SK-MEL-5 (cell line): ENCODE results near the gene NPIPB9. TPM values are rescaled to one million over a fixed set of nuclear protein-coding genes. Genes with fewer than 3 reads are reported as not detected.
"Not testable (repeated sequence)": the region's sequence is repeated elsewhere in the genome, so short reads cannot be mapped to it uniquely, and the experiment has no call there.

Experiments
- DNase-seq: peaks from one replicate; pipeline ENCODE4 v3.0.0-alpha.2; 2016; ENCODE audit warnings: low read depth, low spot score
- in situ Hi-C: cut with HindIII; loops from 2 replicates; pipeline ENCODE4 v1.10.0; 2016; ENCODE audit warnings: low sequenced_read_pairs, high pct_unique_total_duplicates, low pct_unique_long_range_greater_than_20kb
- polyA plus RNA-seq, 2 experiments: library from polyadenylated mRNA; depleted of rRNA; stranded (reverse); fragments of >200 nt; gene quantifications; 2 replicates each; pipeline ENCODE4 v1.2.3, GENCODE V29; 2015
- total RNA-seq: library from RNA; depleted of rRNA; stranded (reverse); fragments of >200 nt; shearing (Covaris generic); gene quantifications from 2 replicates; pipeline ENCODE4 v1.2.3, GENCODE V29; 2014; rRNA removed

Gene NPIPB9
- 0.16 and 1.9 TPM in 2 replicates for total RNA-seq
- polyA plus RNA-seq (2015; cell fraction: cytosol; rRNA removed), result 0.08 TPM in 1 of 2 replicates, not detected in the other
- polyA plus RNA-seq (2015; cell fraction: nucleus; rRNA removed), result 2.7 and 3.1 TPM in 2 replicates

DNA sequence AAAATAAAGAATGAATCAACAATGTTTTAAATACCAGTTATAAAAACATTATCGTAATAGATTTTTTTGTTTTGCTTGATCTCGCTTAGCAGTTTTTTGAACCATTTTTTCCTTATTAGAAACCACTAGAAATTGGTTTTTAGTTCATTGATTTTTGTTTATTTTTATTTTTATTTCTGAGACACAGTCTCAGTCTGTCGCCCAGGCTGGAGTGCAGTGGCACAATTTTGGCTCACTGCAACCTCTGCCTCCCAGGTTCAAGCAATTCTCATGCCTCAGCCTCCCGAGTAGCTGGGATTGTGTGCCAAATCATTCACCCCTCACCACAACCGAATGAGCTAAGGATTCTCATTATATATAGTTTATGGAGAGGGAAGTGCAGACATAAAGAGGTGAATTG, at the start of gene NPIPB9:
TSS of gene NPIPB9 (plus strand) at position 301 of the 400 bp plus-strand sequence.
- DNase-seq, in situ Hi-C loops: not testable (repeated sequence)

DNA sequence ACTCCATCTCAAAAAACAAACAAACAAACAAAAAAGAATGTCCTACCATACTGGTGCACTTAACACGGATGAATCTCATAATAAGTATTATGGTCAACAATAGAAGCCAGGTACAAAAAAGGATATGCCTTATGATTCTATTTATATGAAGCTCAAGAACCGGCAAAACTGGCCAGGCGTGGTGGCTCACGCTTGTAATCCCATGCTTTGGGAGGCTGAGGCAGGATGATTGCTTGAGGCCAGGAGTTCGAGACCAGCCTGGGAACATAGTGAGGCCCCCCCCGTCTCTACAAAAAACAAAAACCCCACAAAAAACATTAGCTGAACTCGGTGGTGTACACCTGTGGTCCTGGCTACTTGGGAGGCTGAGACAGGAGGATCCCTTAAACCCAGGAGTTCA, 47.3 kb upstream of the NPIPB9 start:
- in situ Hi-C loops, DNase-seq: not testable (repeated sequence)

DNA sequence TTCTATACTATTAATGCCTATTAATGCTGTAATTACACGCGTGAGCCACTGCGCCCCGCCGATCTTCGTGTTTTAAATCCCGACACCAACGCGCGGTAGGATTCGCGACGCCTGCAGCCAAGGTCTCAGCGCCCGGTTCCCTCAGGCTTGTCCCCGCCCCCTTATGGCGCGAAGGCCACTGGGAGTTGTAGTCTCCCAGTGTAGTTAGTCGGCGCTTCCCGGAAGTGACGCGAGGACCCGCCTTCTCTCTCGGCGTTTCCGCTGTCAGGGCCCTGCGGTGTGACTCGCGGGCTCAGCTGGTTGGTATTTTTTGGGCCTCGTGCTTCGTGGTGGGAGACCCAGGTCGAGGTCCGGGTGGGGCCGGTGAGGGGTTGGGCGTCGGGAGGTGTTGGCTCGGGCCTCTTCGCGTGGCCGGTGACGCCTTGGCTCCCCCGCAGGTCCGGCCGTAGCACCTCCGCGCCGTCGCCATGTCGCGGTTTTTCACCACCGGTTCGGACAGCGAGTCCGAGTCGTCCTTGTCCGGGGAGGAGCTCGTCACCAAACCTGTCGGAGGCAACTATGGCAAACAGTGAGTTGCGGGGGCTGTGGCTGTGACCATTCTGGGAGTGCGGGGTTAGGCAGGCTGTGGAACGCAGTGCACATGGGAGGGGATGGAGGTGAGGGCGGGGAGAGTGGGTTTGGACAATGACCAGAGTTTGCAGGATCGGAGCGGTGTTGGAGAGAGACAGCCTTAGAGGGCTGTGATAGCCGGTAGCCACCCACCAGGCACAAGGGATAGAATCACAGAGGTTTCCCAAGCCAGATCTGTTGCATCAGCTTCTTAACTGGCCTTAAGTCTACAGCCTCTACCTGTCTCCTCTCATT, 40.1 kb upstream of the NPIPB9 start, which contains the start of gene EIF3C:
TSS of gene EIF3C (plus strand) at position 245 of the 864 bp plus-strand sequence. CDS start at position 468, 223 bp downstream.
- in situ Hi-C loops, DNase-seq: not testable (repeated sequence)

DNA sequence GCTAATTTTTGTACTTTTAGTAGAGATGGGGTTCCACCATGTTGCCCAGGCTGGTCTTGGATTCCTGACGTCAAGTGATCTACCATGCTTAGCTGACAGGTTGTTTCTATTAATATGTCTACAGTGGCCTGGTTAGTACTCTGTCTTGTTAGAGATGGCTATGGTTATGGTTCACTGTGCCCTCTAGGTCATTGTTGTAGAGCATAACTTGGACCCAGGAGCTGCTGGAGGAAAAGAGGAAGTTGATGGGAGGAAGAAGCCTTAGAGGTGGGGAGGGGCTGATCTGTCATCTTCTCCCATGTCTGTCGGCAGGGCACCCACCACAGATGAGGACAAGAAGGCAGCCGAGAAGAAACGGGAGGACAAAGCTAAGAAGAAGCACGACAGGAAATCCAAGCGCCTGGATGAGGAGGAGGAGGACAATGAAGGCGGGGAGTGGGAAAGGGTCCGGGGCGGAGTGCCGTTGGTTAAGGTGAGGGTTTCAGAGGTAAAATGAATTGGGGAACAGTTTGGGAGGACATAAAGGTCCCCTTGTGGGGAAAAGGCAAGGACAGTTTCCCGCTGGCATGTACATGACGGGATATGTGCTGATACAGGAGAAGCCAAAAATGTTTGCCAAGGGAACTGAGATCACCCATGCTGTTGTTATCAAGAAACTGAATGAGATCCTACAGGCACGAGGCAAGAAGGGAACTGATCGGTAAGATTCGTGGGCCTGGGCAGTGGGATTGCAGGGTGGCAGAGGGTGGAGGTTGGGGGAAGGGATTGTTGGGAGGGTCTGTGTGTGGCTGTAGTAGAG, 28.5 kb upstream of the NPIPB9 start:
- DNase-seq, in situ Hi-C loops: not testable (repeated sequence)

DNA sequence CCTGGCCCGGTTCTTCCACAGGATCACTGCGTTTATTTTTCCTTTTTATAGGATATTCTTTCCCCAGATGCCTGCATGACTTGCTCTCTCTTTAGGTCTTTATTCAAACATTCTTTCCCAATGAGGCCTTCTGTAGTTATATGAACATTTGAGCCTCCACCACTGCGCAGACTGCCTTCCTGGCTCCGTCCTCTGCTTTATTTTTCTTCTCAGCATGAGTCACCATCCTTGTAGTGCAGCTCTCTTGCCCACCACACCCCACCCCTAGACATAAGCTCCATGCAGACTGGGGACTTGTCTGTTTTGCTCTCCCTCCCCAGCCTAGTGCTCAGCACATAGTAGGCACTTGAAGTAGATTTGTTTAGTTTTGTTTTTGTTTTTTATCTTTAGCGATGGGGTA, 20.3 kb upstream of the NPIPB9 start:
- in situ Hi-C loops, DNase-seq: not testable (repeated sequence)

DNA sequence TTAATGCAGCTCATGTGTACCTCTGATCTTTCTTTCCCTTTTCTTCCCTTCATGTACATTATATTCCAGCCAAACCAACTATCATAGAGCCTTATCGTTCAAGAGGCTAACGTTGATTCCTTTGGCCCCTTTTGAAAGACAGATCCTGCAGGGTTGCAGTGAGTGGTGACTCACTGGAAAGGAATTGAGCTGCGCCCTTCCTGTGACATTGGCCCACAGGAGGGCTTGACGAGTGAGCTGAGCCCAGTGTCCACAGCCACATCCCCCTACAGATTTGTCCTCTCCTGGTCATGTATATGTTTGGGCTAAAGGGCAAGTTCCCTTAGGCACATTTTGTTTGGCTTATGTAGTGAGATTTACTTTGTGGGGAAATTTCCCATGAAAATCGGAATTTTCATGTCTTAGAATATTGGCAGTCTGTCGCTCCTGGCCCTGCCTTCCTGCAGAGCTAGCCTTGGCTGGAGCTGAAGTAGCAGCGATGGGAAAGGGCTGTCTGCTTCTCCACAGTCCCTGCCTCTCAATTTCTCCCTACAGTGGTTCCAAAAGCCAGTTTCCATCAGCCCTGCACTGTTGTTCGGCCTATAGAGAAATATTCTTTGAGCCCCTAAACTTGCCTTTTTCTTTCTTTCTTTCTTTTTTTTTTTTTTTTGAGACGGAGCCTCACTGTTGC, 19.0 kb upstream of the NPIPB9 start:
- in situ Hi-C loops, DNase-seq: not testable (repeated sequence)

DNA sequence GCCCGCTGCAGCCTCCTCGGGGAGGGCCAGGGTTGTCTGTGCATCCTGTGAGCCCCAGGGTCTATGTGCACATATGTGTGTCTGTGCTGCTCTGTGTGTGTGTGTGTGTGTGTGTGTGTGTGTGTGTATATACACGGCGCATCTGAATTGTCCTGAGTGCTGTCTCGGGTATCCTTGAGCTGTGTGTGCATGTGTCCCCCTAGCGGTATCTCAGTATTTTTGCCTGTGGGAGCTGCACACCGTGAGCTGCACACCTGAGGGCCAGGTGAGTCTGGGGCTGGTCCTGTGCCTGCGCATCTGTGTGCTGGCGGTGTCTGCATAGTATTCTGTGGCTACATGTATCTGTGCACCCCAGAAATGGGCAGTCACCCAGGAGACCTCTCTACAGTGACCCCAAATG, 11.8 kb upstream of the NPIPB9 start:
- in situ Hi-C loops, DNase-seq: not testable (repeated sequence)

DNA sequence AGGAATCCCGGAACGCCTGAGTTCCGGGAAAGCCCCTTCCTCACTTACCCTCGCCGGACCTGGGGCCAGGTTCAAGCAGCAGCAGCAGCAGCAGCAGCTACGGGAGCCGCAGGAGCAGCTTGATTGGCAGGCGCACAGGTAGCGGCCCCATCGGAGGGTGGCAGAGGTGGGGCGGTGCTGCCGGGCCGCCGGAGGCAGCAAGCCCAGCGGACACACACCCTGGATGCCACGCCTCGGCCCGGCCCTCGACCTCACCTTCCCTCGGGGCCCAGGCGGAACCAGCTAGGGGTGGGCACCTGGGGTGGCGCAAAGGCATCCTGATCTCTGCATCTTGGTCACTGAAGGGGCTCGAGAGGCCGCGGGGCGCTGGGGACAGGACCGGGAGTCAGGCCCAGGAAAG, 11.0 kb upstream of the NPIPB9 start:
- in situ Hi-C loops, result not testable (repeated sequence)

DNA sequence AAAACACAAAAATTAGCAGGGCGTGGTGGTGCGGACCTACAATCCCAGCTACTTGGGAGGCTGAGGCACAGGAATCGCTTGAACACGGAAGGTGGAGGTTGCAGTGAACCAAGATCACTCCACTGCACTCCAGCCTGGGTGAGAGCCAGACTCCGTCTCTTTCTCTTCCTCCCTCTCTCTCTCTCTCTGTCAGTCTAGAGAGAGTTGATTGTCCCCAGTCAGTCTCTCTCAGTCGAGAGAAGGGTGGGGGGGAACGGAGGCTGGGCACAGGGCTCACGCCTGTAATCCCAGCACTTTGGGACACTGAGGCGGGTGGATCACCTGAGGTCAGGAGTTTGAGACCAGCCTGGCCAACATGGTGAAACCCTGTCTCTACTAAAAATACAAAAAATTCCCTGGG, 10.3 kb upstream of the NPIPB9 start:
- in situ Hi-C loops, DNase-seq: not testable (repeated sequence)

More for the DNA sequence above, 11.0 kb upstream of the NPIPB9 start:
- DNase-seq, result not testable (repeated sequence)

DNA sequence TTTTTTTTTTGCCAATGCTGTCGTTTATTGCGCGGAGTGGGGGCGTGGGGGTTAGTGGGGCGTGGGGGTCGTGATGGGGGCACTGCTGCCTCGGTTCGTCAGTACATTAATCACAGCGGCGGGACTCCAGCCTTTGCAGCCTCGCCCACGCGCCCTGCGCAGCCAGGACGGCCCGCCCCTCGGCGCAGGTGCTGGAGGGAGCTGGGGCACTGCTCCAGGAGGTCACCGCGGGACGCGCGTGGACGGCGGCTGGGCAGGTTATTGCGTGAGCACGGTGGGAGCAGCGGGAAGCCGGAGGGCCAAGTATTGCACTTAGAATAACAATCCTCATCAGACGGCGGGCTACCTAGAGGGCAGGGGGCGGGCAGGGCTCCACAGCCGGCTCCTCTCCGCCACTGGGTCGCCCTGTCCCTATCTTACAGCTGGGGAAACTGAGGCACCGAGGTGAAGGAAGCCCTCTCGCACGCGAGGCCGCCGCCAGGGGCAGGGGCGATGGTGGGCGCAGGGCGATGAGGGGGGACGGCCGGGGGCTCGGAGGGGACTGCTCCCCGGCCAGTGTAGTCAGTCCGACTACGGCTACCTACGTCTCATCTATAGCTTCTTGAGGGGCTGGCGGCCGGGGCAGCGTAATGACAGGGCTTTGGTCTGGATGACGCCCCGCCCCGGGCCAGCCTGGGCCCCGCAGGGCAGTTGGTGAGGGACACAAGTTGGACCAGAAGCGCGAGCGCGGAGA, 4.8 kb upstream of the NPIPB9 start:
- in situ Hi-C loops, DNase-seq: not testable (repeated sequence)

DNA sequence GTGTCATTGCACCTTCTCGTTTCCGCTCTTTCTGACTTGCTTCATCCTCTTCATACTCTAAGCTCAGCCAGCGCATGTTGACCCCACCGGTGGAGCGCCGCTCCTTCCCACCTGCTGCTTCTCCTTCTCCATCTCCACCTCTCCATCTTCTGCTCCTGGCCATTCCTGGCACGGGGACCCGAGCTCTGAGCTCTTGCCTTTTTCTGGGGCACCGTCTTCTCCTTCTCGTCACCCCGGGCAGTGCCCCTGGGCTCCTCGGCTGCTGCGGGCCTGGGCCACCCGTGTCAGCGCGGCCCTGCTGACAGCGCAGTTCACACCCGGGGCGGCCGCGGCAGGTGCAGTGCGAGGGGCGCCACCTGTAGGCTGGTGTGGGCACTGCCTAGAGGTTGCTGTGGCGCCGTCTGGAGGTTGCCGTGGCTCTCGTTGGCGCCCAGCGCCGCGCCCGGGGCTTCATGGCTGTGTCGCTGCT, 1.6 kb upstream of the NPIPB9 start:
- DNase-seq, in situ Hi-C loops: not testable (repeated sequence)

DNA sequence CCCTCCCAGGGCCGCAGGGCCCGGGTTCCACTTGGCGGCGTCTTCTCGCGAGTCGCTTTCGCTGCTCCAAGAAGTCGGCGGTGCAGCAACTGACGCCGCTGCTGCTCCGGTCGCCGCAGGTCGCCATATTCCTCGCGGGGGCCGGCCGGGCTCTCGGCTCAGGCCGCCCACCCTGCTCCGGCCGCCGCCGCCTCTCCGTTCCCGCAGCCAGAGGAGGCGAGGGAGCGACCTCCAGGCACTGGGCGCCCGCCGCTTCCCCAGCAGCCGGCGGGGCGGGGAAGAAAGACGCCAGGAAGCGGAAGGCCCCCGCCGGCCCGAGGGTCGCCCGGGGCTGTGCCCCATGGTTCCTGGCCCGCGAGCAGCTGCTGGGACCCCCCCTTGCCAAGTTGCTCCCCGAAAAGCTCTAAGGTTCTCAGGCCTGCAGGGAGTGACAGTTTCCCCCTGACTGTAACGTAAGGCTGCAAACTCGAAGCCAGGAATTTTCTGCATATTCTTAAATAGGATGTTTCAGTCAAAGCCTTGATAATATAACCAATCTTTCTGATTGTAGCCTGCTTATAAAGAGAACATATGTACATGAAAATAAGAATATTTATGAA, 1.0 kb upstream of the NPIPB9 start:
- in situ Hi-C loops, DNase-seq: not testable (repeated sequence)

DNA sequence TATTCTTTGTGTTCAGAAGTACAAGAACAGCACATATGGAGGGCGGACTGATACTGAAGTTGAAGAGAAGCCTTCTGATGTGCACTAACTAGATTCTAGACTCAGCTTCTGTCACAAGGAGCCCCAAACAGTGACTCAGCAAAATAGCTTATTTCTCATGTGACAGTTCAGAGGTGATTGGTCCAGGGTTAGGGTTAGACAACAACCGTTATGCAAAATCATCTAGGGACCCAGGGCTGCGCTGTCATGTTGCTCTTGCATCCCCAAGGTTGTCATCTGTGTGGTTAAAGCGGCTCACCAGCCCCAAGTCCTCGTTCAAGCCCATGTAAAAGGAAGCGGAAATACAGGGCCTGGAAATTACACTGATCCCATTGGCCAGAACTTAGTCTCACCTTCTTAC, 30.1 kb downstream of the NPIPB9 start:
- DNase-seq, in situ Hi-C loops: not testable (repeated sequence)

DNA sequence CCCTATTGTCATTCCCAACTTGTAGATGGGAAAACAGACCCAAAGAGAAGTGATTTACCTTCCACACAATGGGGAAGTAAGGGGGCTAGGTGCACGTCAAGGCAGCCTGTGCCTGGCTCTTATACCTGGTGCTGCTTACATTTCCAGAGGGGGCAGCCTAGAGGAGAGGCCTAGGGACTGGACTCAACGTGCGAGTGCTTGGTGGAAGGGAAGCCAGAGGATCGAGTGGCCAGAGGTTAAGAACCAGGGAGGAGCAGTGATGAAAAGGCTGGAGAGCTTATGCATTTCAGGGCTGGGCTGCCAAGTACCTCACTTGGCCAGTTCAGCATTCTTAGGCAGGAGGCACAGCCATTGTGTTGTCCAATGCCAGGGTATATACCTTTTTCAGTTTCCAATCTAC, 30.8 kb downstream of the NPIPB9 start:
- DNase-seq, in situ Hi-C loops: not testable (repeated sequence)

DNA sequence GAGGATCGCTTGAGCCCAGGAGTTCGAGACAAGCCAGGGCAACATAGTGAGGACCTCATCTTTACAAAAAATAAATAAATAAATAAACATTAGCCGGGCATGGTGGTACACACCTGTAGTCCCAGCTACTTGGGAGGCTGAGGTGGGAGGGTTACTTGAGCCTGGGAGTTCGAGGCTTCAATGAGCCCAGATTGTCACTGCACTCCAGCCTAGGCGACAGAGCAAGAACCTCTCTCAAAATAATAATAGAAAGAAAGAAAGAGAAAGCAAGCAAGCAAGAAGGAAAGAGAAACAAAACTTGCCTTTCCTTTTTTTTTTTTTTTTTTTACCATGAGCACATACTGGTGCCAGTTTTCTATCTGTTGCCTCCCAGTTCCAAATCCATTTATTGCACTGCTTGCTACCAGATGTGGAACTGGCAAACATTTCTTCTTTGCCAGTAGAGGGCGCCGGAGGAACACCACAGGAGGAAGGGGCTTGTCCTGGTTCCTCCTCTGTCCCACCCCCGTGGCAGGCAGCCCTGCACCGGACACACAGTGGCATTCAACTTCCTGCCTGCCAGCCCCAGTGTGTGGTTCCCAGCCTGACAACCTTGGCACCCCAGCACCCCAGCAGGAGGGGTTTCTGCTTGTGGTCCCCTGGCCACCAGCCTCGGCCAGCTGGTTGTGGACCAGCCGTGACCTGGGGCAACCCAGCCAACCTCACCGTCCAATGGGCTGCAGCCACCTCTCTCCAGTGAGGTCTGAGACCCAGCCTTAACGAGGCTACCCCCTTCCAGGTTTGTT, 50.8 kb downstream of the NPIPB9 start:
- in situ Hi-C loops, result not testable (repeated sequence)
- DNase-seq, result peak; percentile 84
